Measurements from ENCODE around the gene SYT14.

DNA sequence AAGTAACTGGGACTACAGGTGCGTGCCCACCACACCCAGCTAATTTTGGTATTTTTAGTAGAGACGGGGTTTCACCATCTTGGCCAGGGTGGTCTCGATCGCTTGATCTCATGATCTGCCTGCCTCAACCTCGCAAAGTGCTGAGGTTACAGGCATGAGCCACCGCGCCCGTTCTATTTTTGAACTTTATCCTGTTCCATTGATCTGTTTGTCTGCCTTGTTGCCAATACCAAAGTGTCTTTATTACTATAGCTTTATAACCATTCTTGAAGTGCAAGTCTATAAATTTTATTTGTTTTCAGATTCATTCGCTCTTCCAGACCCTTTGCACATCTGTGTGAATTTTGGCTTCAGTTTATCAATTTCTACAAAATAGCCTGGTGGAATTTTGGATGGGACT lies 28.0 kb downstream of the SYT14 start:
- no peak for TF ChIP-seq TEAD4 (IDR thresholded peaks at IDR 0.05)
- TF ChIP-seq CEBPB (IDR thresholded peaks at IDR 0.05) = no peak
- TF ChIP-seq EP300 (IDR thresholded peaks at IDR 0.05; ENCODE audit: borderline replicate concordance) = no peak
- TF ChIP-seq, protein P1, sequence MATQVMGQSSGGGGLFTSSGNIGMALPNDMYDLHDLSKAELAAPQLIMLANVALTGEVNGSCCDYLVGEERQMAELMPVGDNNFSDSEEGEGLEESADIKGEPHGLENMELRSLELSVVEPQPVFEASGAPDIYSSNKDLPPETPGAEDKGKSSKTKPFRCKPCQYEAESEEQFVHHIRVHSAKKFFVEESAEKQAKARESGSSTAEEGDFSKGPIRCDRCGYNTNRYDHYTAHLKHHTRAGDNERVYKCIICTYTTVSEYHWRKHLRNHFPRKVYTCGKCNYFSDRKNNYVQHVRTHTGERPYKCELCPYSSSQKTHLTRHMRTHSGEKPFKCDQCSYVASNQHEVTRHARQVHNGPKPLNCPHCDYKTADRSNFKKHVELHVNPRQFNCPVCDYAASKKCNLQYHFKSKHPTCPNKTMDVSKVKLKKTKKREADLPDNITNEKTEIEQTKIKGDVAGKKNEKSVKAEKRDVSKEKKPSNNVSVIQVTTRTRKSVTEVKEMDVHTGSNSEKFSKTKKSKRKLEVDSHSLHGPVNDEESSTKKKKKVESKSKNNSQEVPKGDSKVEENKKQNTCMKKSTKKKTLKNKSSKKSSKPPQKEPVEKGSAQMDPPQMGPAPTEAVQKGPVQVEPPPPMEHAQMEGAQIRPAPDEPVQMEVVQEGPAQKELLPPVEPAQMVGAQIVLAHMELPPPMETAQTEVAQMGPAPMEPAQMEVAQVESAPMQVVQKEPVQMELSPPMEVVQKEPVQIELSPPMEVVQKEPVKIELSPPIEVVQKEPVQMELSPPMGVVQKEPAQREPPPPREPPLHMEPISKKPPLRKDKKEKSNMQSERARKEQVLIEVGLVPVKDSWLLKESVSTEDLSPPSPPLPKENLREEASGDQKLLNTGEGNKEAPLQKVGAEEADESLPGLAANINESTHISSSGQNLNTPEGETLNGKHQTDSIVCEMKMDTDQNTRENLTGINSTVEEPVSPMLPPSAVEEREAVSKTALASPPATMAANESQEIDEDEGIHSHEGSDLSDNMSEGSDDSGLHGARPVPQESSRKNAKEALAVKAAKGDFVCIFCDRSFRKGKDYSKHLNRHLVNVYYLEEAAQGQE (IDR thresholded peaks at IDR 0.05; ENCODE audit: low read depth) = no peak
- TF ChIP-seq TCF12 (IDR thresholded peaks at IDR 0.05; ENCODE audit: low read depth) = no peak
- TF ChIP-seq TAF1 (IDR thresholded peaks at IDR 0.05; ENCODE audit: low read depth) = no peak
- TF ChIP-seq, protein P2, sequence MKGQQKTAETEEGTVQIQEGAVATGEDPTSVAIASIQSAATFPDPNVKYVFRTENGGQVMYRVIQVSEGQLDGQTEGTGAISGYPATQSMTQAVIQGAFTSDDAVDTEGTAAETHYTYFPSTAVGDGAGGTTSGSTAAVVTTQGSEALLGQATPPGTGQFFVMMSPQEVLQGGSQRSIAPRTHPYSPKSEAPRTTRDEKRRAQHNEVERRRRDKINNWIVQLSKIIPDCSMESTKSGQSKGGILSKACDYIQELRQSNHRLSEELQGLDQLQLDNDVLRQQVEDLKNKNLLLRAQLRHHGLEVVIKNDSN (IDR thresholded peaks at IDR 0.05) = no peak
- TF ChIP-seq, protein P3, sequence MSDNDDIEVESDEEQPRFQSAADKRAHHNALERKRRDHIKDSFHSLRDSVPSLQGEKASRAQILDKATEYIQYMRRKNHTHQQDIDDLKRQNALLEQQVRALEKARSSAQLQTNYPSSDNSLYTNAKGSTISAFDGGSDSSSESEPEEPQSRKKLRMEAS (IDR thresholded peaks at IDR 0.05) = no peak
- TF ChIP-seq YY1 (IDR thresholded peaks at IDR 0.05; ENCODE audit: low read depth) = no peak
- TF ChIP-seq EGR1 (IDR thresholded peaks at IDR 0.05) = no peak

All from Ishikawa (cell line).